Breast epithelium (tissue), 4 donors: ENCODE results near the gene PTPRM. TPM values are rescaled to one million over a fixed set of nuclear protein-coding genes. Genes with fewer than 3 reads are reported as not detected.

ENCODE experiments used
- DNase-seq, 2 donors: peaks; one replicate each; pipeline ENCODE4 v3.0.0-alpha.2; 2019; ENCODE audit warnings: low spot score in 2 of 2
- H3K27ac ChIP-seq, 2 donors: fragments of 200-600 bp; sonication (generic) in 1 of 2; one replicate each; pipeline ENCODE4 v1.5.1; 2016 to 2019; ENCODE audit warnings: mild to moderate bottlenecking in 1 of 2
- H3K27me3 ChIP-seq, 2 donors: fragments of 200-600 bp; sonication (generic) in 1 of 2; one replicate each; pipeline versions ENCODE4 v1.5.1 to v1.6.0; 2017 to 2019; ENCODE audit warnings: control low read depth in 1 of 2, mild to moderate bottlenecking in 1 of 2
- H3K36me3 ChIP-seq: fragments of 200-600 bp; one replicate; pipeline ENCODE4 v1.5.1; 2019
- H3K4me1 ChIP-seq, 2 donors: fragments of 200-600 bp; sonication (generic); one replicate each; pipeline ENCODE4 v1.5.1; 2016 to 2019; ENCODE audit warnings: control low read depth in 1 of 2
- H3K4me3 ChIP-seq, 3 donors: fragments of 200-600 bp; sonication (generic); 1 replicate in 2 of 3; 2 replicates in 1 of 3; pipeline ENCODE4 v1.5.1; 2016 to 2019; ENCODE audit warnings: mild to moderate bottlenecking in 3 of 3, moderate library complexity in 2 of 3
- H3K9me3 ChIP-seq, 2 donors: fragments of 200-600 bp; sonication (generic) in 1 of 2; one replicate each; pipeline ENCODE4 v1.5.1; 2016 to 2019; ENCODE audit warnings: control low read depth in 1 of 2
- POLR2A ChIP-seq: fragments of 450-650 bp; IDR thresholded peaks from one replicate; pipeline ENCODE4 v1.6.1; 2016; ENCODE audit warnings: antibody characterized with exemption, mild to moderate bottlenecking, moderate library complexity
- POLR2AphosphoS5 ChIP-seq, 3 donors: sonication (generic); formaldehyde crosslinking; IDR thresholded peaks; one replicate each; pipeline ENCODE4 v1.6.1; 2017; ENCODE audit warnings: antibody characterized with exemption in 3 of 3
- intact Hi-C: fragments of 100-400 bp; cut with DNase I; formaldehyde crosslinking; loops from one replicate; pipeline ENCODE4 v1.15.1; 2023; ENCODE audit warnings: low total_unique reads
- total RNA-seq, 3 donors: library from RNA; depleted of rRNA; stranded (reverse); fragments of >200 nt; gene quantifications; one replicate each; pipeline ENCODE4 v1.1.0, GENCODE V29; 2016
- TF ChIP-seq, protein P1 (sequence below), 3 donors: fragments of 450-650 bp; IDR thresholded peaks; one replicate each; pipeline ENCODE4 v1.5.1; 2016 to 2017; ENCODE audit warnings: antibody characterized with exemption in 3 of 3, mild to moderate bottlenecking in 3 of 3, moderate library complexity in 3 of 3

PTPRM gene
- total RNA-seq, 3 donors from 2014 or later, result 41.7 to 181 (median 140) TPM

DNA sequence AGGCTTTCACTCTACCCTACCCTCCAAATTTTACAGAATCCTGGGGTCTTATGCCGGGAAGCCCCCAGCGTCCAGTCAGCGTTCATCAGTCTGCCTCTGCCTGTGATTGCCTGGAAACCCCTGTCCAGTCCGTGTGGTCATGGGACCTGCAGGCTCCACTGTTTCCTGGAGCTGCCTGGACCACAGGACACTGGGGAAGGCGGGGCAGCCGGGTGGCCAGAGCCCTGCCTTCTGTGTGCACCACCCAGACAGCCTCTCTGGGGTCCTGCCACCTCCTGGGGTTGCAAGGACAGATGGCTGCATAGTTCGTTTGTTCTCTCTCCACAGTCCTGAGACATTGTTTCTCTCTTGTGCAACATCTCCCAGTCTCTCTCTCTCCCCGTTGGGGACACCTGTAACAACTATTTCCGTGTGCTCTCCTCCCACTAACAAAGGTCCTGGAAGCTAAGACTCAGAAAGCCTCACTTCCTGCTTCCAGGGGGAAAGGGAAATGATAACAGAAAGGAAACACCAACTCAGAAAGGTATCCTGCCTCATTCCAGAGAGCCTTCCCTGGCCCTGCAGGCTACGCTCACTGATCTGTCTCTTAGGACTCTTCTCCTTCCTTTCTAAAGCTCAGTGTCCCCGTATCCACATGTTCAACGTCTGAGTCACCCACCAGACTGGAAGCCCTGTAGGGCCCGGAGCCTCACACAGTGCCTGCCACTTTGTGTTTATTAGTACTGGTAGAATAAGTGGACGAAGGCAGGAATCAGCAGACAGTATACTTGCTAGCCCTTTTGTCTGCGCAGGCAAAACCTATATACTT, 849.3 kb downstream of the PTPRM start:
- Histone ChIP-seq H3K4me1 (no peaks in the 10 kb centered on the region), H3K36me3 (no peaks in the 10 kb centered on the region), H3K27me3 (no peaks in the 10 kb centered on the region), H3K4me3 (no peak overlapping the region), H3K9me3 (peaks cover 10 to 32% of the 10 kb centered on the region in 2 donors), H3K27ac (no peak overlapping the region)
- TF ChIP-seq POLR2A (no peak), POLR2AphosphoS5 (IDR thresholded peaks at IDR 0.05) (no peak)
- TF ChIP-seq, protein P1, sequence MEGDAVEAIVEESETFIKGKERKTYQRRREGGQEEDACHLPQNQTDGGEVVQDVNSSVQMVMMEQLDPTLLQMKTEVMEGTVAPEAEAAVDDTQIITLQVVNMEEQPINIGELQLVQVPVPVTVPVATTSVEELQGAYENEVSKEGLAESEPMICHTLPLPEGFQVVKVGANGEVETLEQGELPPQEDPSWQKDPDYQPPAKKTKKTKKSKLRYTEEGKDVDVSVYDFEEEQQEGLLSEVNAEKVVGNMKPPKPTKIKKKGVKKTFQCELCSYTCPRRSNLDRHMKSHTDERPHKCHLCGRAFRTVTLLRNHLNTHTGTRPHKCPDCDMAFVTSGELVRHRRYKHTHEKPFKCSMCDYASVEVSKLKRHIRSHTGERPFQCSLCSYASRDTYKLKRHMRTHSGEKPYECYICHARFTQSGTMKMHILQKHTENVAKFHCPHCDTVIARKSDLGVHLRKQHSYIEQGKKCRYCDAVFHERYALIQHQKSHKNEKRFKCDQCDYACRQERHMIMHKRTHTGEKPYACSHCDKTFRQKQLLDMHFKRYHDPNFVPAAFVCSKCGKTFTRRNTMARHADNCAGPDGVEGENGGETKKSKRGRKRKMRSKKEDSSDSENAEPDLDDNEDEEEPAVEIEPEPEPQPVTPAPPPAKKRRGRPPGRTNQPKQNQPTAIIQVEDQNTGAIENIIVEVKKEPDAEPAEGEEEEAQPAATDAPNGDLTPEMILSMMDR (IDR thresholded peaks at IDR 0.05), result no peak
- DNase-seq, result no peak
- intact Hi-C loops, result no loop called here

DNA sequence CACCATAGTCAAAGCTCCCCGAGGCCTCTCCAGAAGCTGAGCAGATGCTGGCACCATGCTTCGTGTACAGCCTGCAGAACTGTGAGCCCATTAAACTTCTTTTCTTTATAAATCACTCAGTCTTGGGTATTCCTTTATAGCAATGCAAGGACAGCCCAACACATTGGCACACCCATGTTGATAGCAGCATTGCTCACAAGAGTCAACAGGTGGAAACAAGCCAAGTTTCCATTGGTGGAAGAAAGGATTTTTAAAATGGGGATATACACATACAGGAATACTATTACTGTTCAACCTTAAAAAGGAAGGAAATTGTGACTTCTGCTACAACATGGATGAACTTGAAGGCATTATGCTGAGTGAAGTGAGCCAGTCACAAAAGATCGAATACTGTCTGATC, 855.3 kb downstream of the PTPRM start:
- no peaks in the 10 kb centered on the region for H3K27me3 ChIP-seq
- intact Hi-C loops, result no loop called here
- no peak overlapping the region for H3K4me3 ChIP-seq
- DNase-seq, result no peak
- no peak for TF ChIP-seq POLR2AphosphoS5 (IDR thresholded peaks at IDR 0.05)
- TF ChIP-seq, protein P1 (IDR thresholded peaks at IDR 0.05), result no peak
- TF ChIP-seq POLR2A, result no peak
- no peaks in the 10 kb centered on the region for H3K36me3 ChIP-seq
- H3K9me3 ChIP-seq, result no peaks in the 10 kb centered on the region
- H3K4me1 ChIP-seq, result no peaks in the 10 kb centered on the region
- H3K27ac ChIP-seq, result no peak overlapping the region

- TF ChIP-seq, protein P1 (IDR thresholded peaks at IDR 0.05), result no peak
- TF ChIP-seq POLR2AphosphoS5 (IDR thresholded peaks at IDR 0.05) (no peak), POLR2A (no peak)
- H3K4me1 ChIP-seq, result no peaks in the 10 kb centered on the region
- no peak for DNase-seq
- no peak overlapping the region for H3K27ac ChIP-seq
- H3K27me3 ChIP-seq, result no peaks in the 10 kb centered on the region
- intact Hi-C loops, result no loop called here
- no peak overlapping the region for H3K4me3 ChIP-seq
- no peaks in the 10 kb centered on the region for H3K36me3 ChIP-seq
- H3K9me3 ChIP-seq, result no peaks in the 10 kb centered on the region
These were observed 856.0 kb downstream of the PTPRM start for GRCh38 chr18:8423051-8423557.

GRCh38 chr18:8424481-8424880, 857.4 kb downstream of the PTPRM start:
- no peak for DNase-seq

More at GRCh38 chr18:8424481-8424880, 857.4 kb downstream of the PTPRM start:
- TF ChIP-seq, protein P1 (IDR thresholded peaks at IDR 0.05), result no peak
- no peak for TF ChIP-seq POLR2A
- no peak for TF ChIP-seq POLR2AphosphoS5 (IDR thresholded peaks at IDR 0.05)
- H3K4me3 ChIP-seq, result no peak overlapping the region
- H3K9me3 ChIP-seq, result no peaks in the 10 kb centered on the region
- H3K4me1 ChIP-seq, result no peaks in the 10 kb centered on the region
- intact Hi-C loops, result no loop called here
- H3K36me3 ChIP-seq, result no peaks in the 10 kb centered on the region
- no peak overlapping the region for H3K27ac ChIP-seq
- no peaks in the 10 kb centered on the region for H3K27me3 ChIP-seq
